Measurements from ENCODE around the gene ORMDL1. TPM values are rescaled to one million over a fixed set of nuclear protein-coding genes. Genes with fewer than 3 reads are reported as not detected.
"Not testable (repeated sequence)": the region's sequence is repeated elsewhere in the genome, so short reads cannot be mapped to it uniquely, and the experiment has no call there.

ORMDL1 gene
- total RNA-seq, 1 experiment from 2014 or later, result 83.0 TPM

DNA sequence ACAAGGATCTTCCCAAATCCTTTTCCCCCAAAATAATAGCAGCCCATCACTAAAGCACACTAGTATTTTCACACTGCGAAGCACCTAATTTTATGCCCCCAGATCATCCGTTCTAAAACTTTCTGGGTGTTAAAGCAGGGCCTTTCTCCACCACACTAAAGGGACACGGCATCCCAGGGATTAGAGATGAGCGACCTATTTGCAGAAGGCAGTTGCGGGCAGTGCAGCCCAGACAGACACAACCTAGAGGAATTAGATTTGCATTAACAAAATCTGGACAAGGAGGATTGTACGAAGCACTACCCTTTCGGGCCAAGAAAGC, 21.9 kb downstream of the ORMDL1 start:
- TSS peak; percentile 41 for BruUV-seq (replicated peaks)
- TF ChIP-seq, protein P1, sequence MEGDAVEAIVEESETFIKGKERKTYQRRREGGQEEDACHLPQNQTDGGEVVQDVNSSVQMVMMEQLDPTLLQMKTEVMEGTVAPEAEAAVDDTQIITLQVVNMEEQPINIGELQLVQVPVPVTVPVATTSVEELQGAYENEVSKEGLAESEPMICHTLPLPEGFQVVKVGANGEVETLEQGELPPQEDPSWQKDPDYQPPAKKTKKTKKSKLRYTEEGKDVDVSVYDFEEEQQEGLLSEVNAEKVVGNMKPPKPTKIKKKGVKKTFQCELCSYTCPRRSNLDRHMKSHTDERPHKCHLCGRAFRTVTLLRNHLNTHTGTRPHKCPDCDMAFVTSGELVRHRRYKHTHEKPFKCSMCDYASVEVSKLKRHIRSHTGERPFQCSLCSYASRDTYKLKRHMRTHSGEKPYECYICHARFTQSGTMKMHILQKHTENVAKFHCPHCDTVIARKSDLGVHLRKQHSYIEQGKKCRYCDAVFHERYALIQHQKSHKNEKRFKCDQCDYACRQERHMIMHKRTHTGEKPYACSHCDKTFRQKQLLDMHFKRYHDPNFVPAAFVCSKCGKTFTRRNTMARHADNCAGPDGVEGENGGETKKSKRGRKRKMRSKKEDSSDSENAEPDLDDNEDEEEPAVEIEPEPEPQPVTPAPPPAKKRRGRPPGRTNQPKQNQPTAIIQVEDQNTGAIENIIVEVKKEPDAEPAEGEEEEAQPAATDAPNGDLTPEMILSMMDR (IDR thresholded peaks at IDR 0.05; ENCODE audit: unreplicated experiment), result no peak
- ChIA-PET CTCF (interaction anchor here (0.7 to 4.7 kb wide), 16 partner anchors 9 to 319 kb away, joined by 3 to 31 read pairs (median 5); partner anchors contain the start of genes ASNSD1, ORMDL1 and PMS1), POLR2A (interaction anchor here (0.6 to 5.1 kb wide), 22 partner anchors 9 to 1890 kb away, joined by 3 to 86 read pairs (median 4); partner anchors contain the start of genes ANKAR, ASNSD1, ORMDL1 and PMS1)
- Mint-ChIP-seq H3K4me3 (ENCODE audit: unreplicated experiment) (peak overlapping the region; percentile 94), H3K9me3 (ENCODE audit: unreplicated experiment) (no peaks in the 10 kb centered on the region), H3K27ac (ENCODE audit: low read depth, unreplicated experiment) (peak overlapping the region; percentile 78), H3K27me3 (ENCODE audit: insufficient read depth, unreplicated experiment) (no peaks in the 10 kb centered on the region), H3K36me3 (ENCODE audit: insufficient read depth, unreplicated experiment) (peaks cover 19% of the 10 kb centered on the region), H3K4me1 (ENCODE audit: insufficient read depth, unreplicated experiment) (no peaks in the 10 kb centered on the region)
- intact Hi-C loops (cut with micrococcal nuclease), result loop anchor here (2.0 kb wide), 1 partner anchor 101 kb away; the partner anchor contains the start of gene ASNSD1
- DNase-seq (ENCODE audit: unreplicated experiment), result no peak

DNA sequence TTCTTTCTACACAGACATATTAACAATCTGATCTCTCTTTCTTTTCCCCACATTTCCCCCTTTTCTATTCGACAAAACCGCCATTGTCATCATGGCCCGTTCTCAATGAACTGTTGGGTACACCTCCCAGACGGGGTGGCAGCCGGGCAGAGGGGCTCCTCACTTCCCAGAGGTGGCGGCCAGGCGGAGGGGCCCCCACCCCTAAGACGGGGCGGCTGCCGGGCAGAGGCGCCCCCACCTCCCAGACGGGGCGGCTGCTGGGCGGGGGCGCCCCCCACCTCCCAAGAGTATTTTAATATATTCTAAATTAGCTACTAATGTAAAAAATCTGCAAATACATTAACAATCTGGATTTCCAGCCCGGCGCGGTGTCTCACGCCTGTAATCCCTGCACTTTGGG, 24.0 kb downstream of the ORMDL1 start:
- intact Hi-C loops (cut with micrococcal nuclease); H3K9me3 Mint-ChIP-seq (ENCODE audit: unreplicated experiment); DNase-seq (ENCODE audit: unreplicated experiment); H3K4me3 Mint-ChIP-seq (ENCODE audit: unreplicated experiment); H3K27ac Mint-ChIP-seq (ENCODE audit: low read depth, unreplicated experiment); H3K27me3 Mint-ChIP-seq (ENCODE audit: insufficient read depth, unreplicated experiment); H3K4me1 Mint-ChIP-seq (ENCODE audit: insufficient read depth, unreplicated experiment); BruUV-seq (replicated peaks); H3K36me3 Mint-ChIP-seq (ENCODE audit: insufficient read depth, unreplicated experiment): not testable (repeated sequence)
- ChIA-PET CTCF (interaction anchor here (0.7 to 4.7 kb wide), 4 partner anchors 8 to 222 kb away, joined by 3 to 31 read pairs (median 3); no protein-coding TSS in a partner anchor), POLR2A (interaction anchor here (1.1 to 1.8 kb wide), 2 partner anchors 8 to 99 kb away, joined by 3 to 6 read pairs; partner anchors contain the start of gene ASNSD1)

DNA sequence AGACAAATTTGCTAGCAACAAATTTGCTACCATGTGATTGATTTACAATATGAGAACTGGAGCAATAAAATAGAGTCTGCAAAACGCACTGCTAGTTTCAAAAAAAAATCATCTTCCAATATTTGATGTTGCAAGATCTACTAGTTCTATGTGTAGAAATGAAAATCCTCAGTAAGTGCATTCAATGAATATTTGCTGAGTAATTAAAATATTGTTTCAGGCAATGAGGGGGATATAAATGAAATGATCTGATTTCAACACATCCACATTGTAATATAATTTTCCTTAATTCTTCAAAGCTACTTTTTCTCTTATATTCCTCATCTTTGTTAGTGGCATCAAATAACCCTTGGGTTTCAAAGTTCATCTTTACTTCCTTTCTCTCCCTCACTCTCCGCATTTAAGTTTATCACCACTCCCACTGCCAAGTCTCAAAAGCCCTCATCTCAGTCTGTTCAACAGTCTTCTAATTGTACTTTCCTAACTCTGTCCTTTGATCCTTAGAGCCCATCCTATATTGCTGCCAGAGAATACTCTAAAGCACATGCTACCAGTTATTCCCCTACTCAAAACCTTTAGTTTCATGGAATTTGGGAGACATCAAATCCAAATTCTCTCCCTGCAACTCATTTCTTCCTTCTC, 27.7 kb downstream of the ORMDL1 start:
- Mint-ChIP-seq H3K27me3 (ENCODE audit: insufficient read depth, unreplicated experiment) (no peaks in the 10 kb centered on the region), H3K36me3 (ENCODE audit: insufficient read depth, unreplicated experiment) (peaks cover 5% of the 10 kb centered on the region), H3K4me3 (ENCODE audit: unreplicated experiment) (no peak overlapping the region), H3K27ac (ENCODE audit: low read depth, unreplicated experiment) (no peak overlapping the region), H3K4me1 (ENCODE audit: insufficient read depth, unreplicated experiment) (no peaks in the 10 kb centered on the region), H3K9me3 (ENCODE audit: unreplicated experiment) (no peaks in the 10 kb centered on the region)
- intact Hi-C loops (cut with micrococcal nuclease), result no loop called here
- DNase-seq (ENCODE audit: unreplicated experiment), result no peak
- TF ChIP-seq, protein P1 (IDR thresholded peaks at IDR 0.05; ENCODE audit: unreplicated experiment), result no peak
- BruUV-seq (replicated peaks), result no TSS peak
- POLR2A ChIA-PET, result interaction anchor here (0.6 to 1.2 kb wide), 2 partner anchors 14 to 81 kb away, joined by 3 to 4 read pairs; no protein-coding TSS in a partner anchor
- CTCF ChIA-PET, result interaction anchor here (1.2 to 1.9 kb wide), 2 partner anchors 96 to 97 kb away, joined by 3 to 5 read pairs; no protein-coding TSS in a partner anchor

DNA sequence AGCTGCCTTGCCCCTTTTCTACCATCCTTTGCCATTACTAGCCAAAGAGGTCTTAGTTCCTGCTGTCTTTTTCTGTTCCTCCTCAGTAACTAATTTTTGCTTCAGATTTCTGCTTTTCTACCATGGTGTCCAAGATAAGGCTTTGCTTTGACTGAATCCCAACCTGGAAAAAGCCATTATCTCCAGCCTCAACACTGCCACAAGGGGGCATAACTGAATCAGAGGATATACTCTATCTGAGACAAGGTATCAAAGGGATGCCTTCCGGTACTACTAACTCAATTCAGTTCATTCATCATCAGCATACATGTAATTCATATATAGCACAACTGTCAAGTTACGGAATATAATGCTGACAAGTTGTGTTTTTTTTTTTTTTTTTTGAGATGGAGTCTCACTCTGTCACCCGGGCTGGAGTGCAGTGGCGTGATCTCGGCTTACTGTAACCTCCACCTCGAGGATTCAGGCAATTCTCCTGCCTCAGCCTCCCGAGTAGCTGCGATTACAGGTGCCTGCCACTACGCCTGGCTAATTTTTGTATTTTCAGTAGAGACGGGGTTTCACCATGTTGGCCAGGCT, 33.0 kb downstream of the ORMDL1 start:
- CTCF ChIA-PET, result interaction anchor here (0.6 to 4.0 kb wide), 15 partner anchors 9 to 1380 kb away, joined by 3 to 31 read pairs (median 3); partner anchors contain the start of genes ASNSD1 and OSGEPL1

More for the DNA sequence above, 33.0 kb downstream of the ORMDL1 start:
- POLR2A ChIA-PET, result interaction anchor here (0.6 to 3.2 kb wide), 2 partner anchors 12 to 321 kb away, joined by 3 to 13 read pairs; partner anchors contain the start of gene OSGEPL1
- Mint-ChIP-seq H3K27ac (ENCODE audit: low read depth, unreplicated experiment) (no peak overlapping the region), H3K27me3 (ENCODE audit: insufficient read depth, unreplicated experiment) (no peaks in the 10 kb centered on the region), H3K36me3 (ENCODE audit: insufficient read depth, unreplicated experiment) (peaks cover 31% of the 10 kb centered on the region), H3K4me3 (ENCODE audit: unreplicated experiment) (no peak overlapping the region), H3K9me3 (ENCODE audit: unreplicated experiment) (no peaks in the 10 kb centered on the region), H3K4me1 (ENCODE audit: insufficient read depth, unreplicated experiment) (no peaks in the 10 kb centered on the region)
- no TSS peak for BruUV-seq (replicated peaks)
- DNase-seq (ENCODE audit: unreplicated experiment), result peak; percentile 52
- TF ChIP-seq, protein P1 (IDR thresholded peaks at IDR 0.05; ENCODE audit: unreplicated experiment), result peak; percentile 61
- intact Hi-C loops (cut with micrococcal nuclease), result loop anchor here (1.0 kb wide), 1 partner anchor 319 kb away; no protein-coding TSS in a partner anchor
